ENCODE results near the gene SP6.
A peak's percentile ranks its signal among the peaks of the same experiment; 100 is the strongest.

SP6 gene

DNA sequence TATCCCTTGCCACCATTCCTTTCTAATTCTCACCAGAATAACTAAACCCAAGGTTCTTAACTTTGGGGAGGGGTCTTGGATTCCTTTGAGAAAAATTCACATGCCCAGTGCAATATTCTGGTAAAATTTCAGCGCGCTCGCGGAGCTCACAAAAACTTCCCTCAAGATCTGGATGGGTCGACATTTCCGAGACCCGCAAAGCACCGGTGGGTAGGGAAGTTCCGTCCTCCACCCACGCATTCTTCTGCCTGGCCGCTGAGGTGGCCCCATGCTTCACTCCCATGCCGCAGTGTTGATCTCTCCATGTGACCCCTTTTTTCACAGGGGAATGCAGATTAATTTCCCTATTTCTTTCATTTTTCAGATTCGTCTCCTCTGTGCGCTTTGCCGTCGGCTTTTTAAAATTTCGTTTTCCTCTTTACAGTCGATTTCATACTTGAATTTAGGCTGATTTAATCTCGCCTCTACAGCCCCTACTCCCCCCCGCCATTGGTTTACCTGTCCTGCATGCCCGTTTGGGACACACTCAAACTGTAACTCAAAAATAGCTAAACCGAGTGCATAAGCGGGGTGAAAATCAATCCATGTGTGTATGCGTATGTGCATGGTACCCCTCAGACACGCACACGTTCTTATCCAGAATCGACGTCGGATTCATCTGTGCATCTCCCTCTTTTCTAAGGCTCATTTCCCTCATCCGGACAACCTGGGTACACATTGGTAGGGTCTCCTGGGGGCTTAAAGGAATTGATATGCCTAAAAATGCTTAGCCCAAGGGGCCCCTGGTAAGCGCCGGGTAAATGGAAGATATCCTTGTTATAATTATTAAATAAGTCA is 1.4 kb upstream of the SP6 start:
- no peak for DNase-seq

DNA sequence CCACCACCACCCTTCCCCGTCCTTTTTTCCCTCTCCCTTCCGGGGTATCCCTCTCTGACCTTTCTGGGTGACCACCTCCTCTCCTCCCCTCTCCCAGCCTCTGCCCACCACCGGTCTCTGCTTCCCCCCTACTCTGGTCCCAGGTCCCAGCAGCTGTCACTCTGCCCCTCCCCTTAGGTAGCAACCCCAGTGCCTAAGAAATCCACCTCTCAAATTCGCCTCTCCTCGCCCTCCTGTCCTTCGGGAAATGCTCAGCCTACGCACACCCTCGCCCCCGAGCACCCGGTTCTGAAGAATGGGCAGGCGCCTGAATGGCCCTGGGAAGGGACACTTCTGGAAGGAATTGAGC is 775 bp upstream of the SP6 start:
- no peak for DNase-seq

DNA sequence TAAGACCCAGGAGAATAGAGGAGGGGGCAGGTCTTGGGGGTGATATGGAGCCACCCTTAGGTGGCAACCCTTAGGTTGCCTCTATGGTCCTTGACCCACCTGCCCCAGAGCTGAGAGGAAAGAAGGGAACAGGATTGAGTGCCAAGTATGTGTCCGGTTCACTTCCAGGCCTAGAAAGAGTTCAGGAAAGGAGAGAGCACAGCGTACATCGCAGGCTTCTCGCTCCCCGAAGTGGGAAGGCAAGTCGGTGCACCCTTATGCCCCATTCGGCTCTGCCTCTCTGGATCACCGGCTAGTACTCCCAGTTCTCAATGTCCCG is 631 bp downstream of the SP6 start:
- DNase-seq = no peak

GRCh38 chr17:47848198-47848513 is 2.8 kb downstream of the SP6 start:
- DNase-seq = no peak

DNA sequence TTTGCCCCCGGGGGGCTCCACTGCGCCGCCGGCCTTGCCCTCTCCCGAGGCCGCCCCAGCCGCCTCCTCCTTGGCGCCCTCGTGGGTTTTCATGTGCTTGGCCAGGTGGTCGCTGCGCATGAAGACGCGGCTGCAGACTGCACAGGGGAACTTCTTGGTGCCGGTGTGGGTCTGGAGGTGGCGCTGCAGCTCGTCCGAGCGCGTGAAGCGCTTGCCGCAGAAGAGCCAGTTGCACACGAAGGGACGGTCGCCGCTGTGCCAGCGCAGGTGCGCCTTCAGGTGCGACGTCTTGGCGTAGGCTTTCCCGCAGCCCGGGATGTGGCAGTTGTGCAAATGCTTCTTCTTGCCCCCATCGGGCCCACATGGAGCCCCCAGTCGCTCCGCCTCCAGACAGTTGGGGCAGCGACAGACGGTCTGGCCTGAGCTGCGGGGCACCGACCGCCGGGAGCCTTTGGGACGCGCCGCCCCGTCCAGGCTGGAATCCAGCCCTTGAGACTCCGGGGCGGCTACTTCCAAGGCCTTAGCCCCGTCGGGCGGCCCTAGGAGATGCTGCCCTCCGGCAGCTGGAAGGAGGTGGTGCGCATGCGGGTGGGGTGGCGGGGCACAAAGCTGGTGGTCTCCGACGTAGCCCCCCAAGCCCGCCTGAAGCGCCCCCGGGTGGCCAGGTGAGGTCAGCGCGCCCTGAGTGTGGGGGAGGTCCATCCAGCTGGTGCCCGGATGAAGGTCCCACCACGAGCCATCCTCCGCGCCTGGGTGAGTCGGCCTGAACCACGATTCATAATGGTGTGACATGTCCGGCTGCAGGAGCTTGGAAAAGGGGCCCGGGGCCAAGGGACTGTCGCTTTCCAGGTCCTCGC is 3.4 kb downstream of the SP6 start:
- no peak for DNase-seq

DNA sequence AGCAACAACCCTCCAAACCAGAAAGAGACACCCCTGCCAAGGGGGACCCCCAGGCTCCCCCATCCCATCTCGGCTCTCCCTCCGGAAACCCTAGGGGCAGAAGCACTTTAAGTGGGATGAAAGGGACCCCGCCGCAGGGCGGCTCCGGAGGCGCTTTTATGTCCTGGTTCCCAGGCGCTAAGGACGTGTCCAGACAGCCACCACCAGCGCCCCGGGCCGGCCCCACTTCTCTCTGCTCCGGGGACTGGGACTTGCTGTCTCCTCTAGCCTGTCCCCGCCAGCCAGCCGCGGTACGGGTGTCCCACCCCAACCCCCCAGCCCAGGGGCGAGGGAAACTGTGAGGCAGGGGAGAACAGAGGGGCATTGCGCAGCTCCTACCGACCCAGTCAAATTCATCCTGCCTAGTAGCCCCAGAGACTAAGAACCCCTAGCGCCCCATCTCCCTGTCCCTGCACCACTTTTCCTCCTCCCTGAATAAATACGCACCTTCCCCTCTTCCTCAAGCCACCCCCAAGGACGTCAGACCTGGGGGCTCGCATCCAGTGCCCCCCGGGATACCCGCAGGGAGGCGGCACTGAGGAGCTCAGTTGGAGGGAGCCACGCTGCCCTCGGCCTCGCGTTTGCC is 4.1 kb downstream of the SP6 start:
- no peak for DNase-seq

GRCh38 chr17:47845716-47846075 is 5.3 kb downstream of the SP6 start:
- no peak for DNase-seq

GRCh38 chr17:47844814-47845715 is 5.9 kb downstream of the SP6 start:
- DNase-seq = no peak

GRCh38 chr17:47844227-47844626 is 6.7 kb downstream of the SP6 start:
- no peak for DNase-seq

DNA sequence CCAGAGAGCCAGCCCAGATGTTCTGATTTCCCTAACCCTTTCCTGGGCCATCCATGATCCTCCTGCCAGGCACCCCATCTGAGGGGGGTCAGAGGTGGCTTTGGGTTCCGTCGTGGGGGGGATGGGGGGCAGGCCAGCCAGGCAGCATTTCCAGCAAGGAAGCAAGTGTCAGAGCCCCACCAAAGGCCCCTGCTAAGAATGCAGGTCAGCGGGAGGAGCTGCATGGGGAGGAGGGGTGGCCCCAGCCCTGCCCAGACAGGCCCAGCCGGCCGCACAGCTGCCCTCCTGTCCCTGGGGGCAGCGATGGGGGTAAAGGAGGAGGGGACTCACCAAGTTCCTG is 7.6 kb downstream of the SP6 start:
- DNase-seq = no peak

- DNase-seq = no peak
Measured at GRCh38 chr17:47841488-47842291, 9.3 kb downstream of the SP6 start.

- DNase-seq = peak; percentile 98
Measured at GRCh38 chr17:47840742-47841487, 10.0 kb downstream of the SP6 start, which contains the start of gene SCRN2. Gene SCRN2, minus strand, starts transcription at chr17:47841273. Its CDS starts 430 bp downstream, at chr17:47840843.

GRCh38 chr17:47840001-47840741 is 10.8 kb downstream of the SP6 start:
- no peak for DNase-seq

DNA sequence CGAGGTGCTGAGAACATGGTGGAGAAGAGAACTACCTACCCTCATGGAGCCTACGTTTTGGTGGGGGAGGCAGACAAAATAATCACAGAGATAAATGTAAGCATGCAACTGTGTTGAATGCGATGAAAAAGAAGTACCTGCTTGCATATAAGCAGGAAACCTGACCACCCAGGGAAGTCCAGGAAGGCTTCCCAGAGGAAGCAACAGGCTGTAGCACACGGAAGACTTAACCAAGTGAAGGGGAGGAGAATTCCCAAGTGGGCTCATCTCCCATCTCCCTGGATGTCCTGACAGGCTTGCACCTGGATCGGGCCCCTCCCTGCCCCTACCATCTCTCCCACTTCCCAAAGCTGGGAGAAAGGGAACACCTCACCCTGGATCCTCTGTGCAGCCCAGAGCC is 11.9 kb downstream of the SP6 start:
- no peak for DNase-seq

DNA sequence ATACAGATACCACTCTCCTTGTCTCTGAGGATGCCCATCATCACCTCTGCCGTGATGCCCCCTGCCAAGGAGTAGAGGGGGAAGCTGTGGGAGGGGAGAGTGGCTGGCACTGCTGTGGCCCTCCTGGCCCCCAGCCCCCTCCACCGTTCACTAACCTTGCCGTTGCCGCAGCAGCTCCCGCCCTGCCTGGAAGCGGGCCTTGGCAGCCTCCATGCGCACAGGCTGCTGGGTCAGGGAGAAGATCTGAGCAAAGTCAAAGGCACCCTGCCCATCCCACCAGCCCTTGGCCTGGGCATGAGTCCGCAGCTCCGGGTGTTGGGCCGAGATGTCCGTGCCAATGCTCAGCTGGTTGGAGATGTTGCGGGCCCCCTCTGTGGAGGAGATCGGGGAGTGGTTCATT is 12.3 kb downstream of the SP6 start:
- no peak for DNase-seq

GRCh38 chr17:47837401-47838039 is 13.4 kb downstream of the SP6 start:
- DNase-seq = no peak

DNA sequence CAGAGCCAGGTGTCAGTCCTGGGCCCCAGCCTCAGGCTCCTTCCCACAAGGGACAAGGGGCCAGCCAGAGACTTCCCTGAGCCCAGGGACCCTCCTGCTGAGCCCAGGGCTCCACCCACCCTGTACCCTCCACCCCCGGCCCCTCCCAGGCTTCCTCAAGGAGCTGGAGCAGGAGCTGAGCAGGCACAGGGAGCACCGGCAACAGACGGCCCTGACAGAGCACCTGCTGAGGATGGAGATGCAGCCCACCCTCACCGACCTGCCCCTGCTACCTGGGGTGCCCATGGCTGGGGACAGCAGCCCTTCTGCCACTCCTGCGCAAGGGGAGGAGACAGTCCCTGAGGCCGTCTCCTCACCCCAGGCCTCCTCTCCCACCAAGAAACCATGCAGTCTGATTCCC is 14.4 kb downstream of the SP6 start:
- no peak for DNase-seq

DNA sequence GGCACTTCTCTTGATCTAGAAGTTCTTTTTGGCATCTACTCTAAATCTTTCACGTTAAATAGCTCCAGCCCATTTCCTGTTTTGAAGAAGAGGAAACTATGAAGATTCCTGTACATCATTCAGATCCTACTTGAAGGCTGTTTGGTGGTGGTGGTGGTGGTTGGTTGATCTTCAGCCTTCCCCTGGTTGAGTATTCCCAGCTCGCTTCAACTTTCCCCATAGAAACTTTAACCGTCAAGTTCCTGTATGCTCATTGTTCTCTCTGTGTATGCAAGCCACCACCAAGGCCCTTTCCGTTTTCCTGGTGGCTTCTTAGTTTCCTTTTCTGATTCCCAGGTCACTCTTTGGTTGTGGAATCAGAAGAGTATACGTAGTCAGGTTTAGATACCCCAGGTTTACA is 16.2 kb downstream of the SP6 start:
- no peak for DNase-seq

DNA sequence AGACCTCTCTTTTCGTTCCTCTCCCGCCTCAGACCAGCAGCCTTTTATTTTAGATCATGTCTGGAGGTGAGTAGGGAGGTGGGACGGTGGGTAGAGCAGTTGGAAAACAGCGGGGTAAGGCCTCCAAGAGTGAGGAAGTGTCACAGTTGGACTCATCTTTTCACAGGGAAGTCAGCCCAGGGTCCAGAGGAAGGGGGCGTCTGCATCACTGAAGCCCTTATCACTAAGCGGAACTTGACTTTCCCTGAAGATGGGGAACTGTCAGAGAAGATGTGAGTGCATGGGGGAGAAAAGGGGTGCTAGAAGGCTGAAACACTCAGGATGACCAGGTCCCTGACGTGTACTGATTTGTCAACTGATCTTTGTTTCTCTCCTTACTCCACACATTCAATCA is 19.0 kb downstream of the SP6 start:
- no peak for DNase-seq
